Spinal cord (tissue), 10 donors: Measurements from ENCODE around the gene CTDSP2. TPM values are rescaled to one million over a fixed set of nuclear protein-coding genes. Genes with fewer than 3 reads are reported as not detected.

Experiments used
- DNase-seq, 6 donors: peaks; one replicate each; pipeline versions ENCODE4 v3.0.0 to v3.0.0-alpha.2; 2013 to 2015; ENCODE audit warnings: low spot score in 6 of 6, low read depth in 4 of 6
- H3K27ac ChIP-seq: one replicate; pipeline ENCODE4 v1.5.1; 2013; ENCODE audit warnings: low read depth, low read length, control low read depth
- H3K27me3 ChIP-seq: one replicate; pipeline ENCODE4 v1.6.1; 2013; ENCODE audit warnings: low read length; ENCODE audit not compliant: control insufficient read depth, insufficient read depth
- H3K36me3 ChIP-seq: one replicate; pipeline ENCODE4 v1.6.1; 2013; ENCODE audit warnings: low read length; ENCODE audit not compliant: control insufficient read depth, insufficient read depth
- H3K4me1 ChIP-seq: one replicate; pipeline ENCODE4 v1.6.1; 2013; ENCODE audit warnings: low read length; ENCODE audit not compliant: control insufficient read depth, insufficient read depth
- H3K4me3 ChIP-seq: one replicate; pipeline ENCODE4 v1.5.1; 2013; ENCODE audit warnings: low read depth, low read length, control low read depth
- H3K9me3 ChIP-seq: one replicate; pipeline ENCODE4 v1.6.1; 2013; ENCODE audit warnings: low read length; ENCODE audit not compliant: control insufficient read depth, insufficient read depth
- WGBS: methylation state at CpG from one replicate; pipeline ENCODE4 v1.1.5; 2013; ENCODE audit warnings: missing lambda C conversion rate; ENCODE audit not compliant: insufficient coverage; 5-methylcytosine and 5-hydroxymethylcytosine counted together
- polyA plus RNA-seq, 2 donors: library from polyadenylated mRNA; unstranded; fragments of 120-200 nt; gene quantifications; one replicate each; pipeline ENCODE4 v1.2.1, GENCODE V29; 2013; ENCODE audit not compliant: insufficient read length in 2 of 2
- total RNA-seq, 2 donors: library from RNA; depleted of rRNA in 1 of 2; stranded (reverse); fragments of 120-200 nt in 1 of 2; fragments of >200 nt in 1 of 2; gene quantifications; one replicate each; pipeline versions ENCODE4 v1.2.3 to v1.2.4, GENCODE V29; 2013 to 2014
- donor health status: healthy.

The CTDSP2 gene
- total and polyA plus RNA-seq, 4 donors = 42.6 to 111 (median 102) TPM

DNA sequence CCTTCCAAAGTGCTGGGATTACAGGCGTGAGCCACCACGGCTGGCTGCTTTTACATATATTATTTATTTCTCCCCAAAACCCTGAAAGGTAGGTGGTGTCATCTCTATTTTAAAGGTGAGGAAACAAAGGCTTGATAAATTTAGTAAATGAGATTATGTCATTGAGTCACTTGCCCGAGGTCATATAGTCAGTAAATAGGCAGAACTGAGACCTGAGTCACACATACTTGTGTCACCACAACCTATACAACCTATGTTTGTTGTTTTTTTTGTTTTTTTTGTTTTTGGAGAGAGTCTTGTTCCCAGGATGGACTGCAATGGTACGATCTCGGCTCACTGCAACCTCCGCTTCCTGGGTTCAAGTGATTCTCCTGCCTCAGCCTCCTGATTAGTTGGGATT is 51.2 kb downstream of the CTDSP2 start:
- no peaks in the 10 kb centered on the region for H3K9me3 ChIP-seq
- H3K4me3 ChIP-seq = no peak overlapping the region
- 100% methylated on average over 3 of the region's 6 CpGs for whole genome bisulfite sequencing
- no peaks in the 10 kb centered on the region for H3K27me3 ChIP-seq
- H3K4me1 ChIP-seq = no peaks in the 10 kb centered on the region
- H3K36me3 ChIP-seq = peaks cover 42% of the 10 kb centered on the region
- DNase-seq = no peak
- no peak overlapping the region for H3K27ac ChIP-seq

DNA sequence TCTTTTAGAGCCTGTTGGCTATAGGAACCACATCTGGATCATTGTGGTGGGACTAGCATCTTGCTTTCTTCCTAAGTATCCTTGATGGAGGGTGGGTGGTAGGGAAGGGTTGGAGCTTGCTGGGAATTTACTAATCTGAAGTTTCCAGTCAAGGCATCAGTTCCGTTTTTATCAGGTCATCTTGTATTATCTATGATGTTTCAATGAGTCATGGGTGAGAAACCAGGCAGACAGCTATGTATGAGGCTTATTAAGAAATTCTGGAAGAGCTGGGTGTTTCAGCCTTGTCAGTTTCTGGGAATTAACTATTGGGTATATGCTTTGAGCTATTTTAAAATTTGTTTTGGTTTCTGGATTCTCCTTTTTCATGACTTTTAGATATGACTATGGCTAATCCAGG is 52.6 kb downstream of the CTDSP2 start:
- no peak for DNase-seq
- Histone ChIP-seq H3K9me3 (no peaks in the 10 kb centered on the region), H3K36me3 (peaks cover 49% of the 10 kb centered on the region), H3K27me3 (no peaks in the 10 kb centered on the region), H3K27ac (no peak overlapping the region), H3K4me3 (no peak overlapping the region), H3K4me1 (no peaks in the 10 kb centered on the region)
- WGBS = 100% methylated on average over 1 of the region's 1 CpG

DNA sequence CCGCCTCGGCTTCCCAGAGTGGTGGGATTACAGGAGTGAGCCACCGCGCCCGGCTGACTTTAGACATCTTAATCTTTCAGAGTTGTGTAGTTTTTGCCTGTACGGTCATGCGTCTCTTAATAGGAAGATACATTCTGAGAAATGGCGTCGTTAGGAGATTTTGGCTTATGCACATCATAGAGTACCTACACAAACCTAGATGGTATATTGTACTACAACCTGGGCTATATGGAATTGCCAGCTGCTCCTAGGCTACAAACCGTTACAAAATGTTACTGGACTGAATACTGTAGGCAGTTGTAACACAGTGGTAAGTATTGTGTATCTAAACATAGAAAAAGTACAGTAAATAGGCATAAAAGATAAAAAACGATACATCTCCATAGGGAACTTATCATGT is 62.7 kb downstream of the CTDSP2 start:
- no peaks in the 10 kb centered on the region for H3K9me3 ChIP-seq
- H3K4me3 ChIP-seq = no peak overlapping the region
- H3K27me3 ChIP-seq = no peaks in the 10 kb centered on the region
- DNase-seq = no peak
- H3K36me3 ChIP-seq = peaks cover 28% of the 10 kb centered on the region
- H3K27ac ChIP-seq = no peak overlapping the region
- peaks cover 11% of the 10 kb centered on the region for H3K4me1 ChIP-seq
- 85% methylated on average over 2 of the region's 11 CpGs for WGBS

DNA sequence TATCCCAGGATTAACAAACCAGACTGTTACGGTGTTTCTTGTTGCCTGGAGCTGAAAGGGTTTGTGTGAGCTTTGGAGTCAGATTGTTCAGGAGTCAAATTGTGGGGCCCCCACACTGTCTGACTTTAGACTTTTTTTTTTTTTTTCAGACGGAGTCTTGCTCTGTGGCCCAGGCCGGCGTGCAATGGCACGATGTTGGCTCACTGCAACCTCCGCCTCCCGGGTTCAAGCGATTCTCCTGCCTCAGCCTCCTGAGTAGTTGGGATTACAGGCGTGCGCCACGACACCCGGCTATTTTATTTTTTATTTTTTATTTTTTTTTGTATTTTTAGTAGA is 63.1 kb downstream of the CTDSP2 start:
- H3K27me3 ChIP-seq = no peaks in the 10 kb centered on the region
- no peak for DNase-seq
- no peaks in the 10 kb centered on the region for H3K9me3 ChIP-seq
- 84% methylated on average over 8 of the region's 12 CpGs for WGBS
- peaks cover 11% of the 10 kb centered on the region for H3K4me1 ChIP-seq
- no peak overlapping the region for H3K27ac ChIP-seq
- peak overlapping the region; percentile 94 for H3K4me3 ChIP-seq
- peaks cover 24% of the 10 kb centered on the region for H3K36me3 ChIP-seq

DNA sequence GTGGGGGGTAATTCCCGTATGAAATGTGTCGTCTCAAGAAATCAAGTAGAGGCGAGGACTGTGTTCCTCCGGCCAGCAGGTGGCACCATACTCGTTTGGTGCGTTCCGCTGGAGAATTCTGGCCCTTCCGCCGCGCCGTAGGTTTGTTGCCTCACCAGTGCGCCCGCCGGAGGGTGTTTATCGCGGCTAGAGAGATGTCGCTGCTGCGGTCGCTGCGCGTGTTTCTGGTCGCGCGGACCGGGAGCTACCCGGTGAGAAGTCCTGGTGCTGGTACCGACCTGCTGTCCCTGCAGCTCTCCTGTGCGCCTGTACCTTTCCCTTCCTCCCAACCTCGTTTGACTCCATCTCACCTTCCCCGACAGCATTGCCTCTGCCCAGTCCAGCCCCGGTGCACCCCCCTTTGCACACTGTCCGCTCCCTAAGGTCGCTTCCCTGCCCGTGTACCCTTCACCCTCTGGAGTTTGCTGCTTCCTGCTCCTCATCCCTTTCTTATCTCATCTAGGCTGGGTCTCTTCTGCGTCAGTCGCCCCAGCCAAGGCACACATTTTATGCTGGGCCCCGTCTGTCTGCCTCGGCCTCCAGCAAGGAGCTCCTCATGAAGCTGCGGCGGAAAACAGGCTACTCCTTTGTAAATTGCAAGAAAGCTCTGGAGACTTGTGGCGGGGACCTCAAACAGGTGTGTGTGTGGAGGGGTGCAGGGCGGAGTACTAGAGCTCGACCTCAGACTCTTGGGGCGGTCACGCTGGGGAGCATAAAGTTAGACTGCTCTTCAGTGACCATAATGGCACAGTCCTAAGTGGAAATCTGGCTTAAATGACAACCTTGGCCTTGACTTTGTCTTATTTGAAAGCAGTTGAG is 63.7 kb downstream of the CTDSP2 start, which contains the start of gene TSFM:
Gene TSFM, plus strand, starts transcription at position 180 of the 858 bp plus-strand sequence. Its CDS starts 15 bp downstream, at position 195.
- H3K9me3 ChIP-seq = no peaks in the 10 kb centered on the region
- WGBS = under 1% methylated on average over 45 of the region's 45 CpGs
- no peak within 1 kb of the TSS for H3K27ac ChIP-seq
- H3K4me1 ChIP-seq = peaks cover 11% of the 10 kb centered on the region
- peak within 1 kb of the TSS; percentile 94 for H3K4me3 ChIP-seq
- peaks cover 18% of the 10 kb centered on the region for H3K36me3 ChIP-seq
- peak; percentile 87 to 99 (median 96) for DNase-seq
- no peaks in the 10 kb centered on the region for H3K27me3 ChIP-seq

DNA sequence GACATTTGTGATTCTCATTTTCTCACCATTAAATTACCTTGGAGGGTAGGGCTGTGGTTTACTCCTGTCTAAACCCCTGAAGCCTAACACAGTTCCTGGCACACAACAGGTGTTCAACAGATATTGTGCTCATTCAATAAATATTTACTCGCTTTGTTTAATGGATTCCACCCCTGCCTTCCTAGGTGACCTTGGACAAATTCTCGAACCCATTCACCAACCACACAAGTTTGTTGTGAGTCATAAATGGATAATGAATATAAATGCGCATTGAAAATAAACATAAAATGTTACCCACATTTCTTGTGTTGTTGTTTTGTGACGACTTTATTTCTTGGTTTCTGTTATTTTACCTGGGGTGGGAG is 64.3 kb downstream of the CTDSP2 start:
- peak overlapping the region; percentile 94 for H3K4me3 ChIP-seq
- peaks cover 14% of the 10 kb centered on the region for H3K36me3 ChIP-seq
- no peaks in the 10 kb centered on the region for H3K9me3 ChIP-seq
- DNase-seq = no peak
- H3K27ac ChIP-seq = no peak overlapping the region
- peaks cover 11% of the 10 kb centered on the region for H3K4me1 ChIP-seq
- WGBS = no CpG with 5 or more reads among the region's 4 CpGs
- H3K27me3 ChIP-seq = no peaks in the 10 kb centered on the region

- no peak overlapping the region for H3K27ac ChIP-seq
- peaks cover 14% of the 10 kb centered on the region for H3K36me3 ChIP-seq
- 82% methylated on average over 2 of the region's 2 CpGs for WGBS
- H3K4me1 ChIP-seq = peaks cover 11% of the 10 kb centered on the region
- no peaks in the 10 kb centered on the region for H3K9me3 ChIP-seq
- no peaks in the 10 kb centered on the region for H3K27me3 ChIP-seq
- H3K4me3 ChIP-seq = no peak overlapping the region
- no peak for DNase-seq
These were observed 64.7 kb downstream of the CTDSP2 start for GRCh38 chr12:57781801-57782200.

GRCh38 chr12:57781244-57781643 is 65.3 kb downstream of the CTDSP2 start:
- H3K27ac ChIP-seq = no peak overlapping the region
- H3K4me1 ChIP-seq = peaks cover 11% of the 10 kb centered on the region
- 92% methylated on average over 1 of the region's 3 CpGs for WGBS
- no peaks in the 10 kb centered on the region for H3K9me3 ChIP-seq
- peaks cover 11% of the 10 kb centered on the region for H3K36me3 ChIP-seq
- no peak overlapping the region for H3K4me3 ChIP-seq
- no peaks in the 10 kb centered on the region for H3K27me3 ChIP-seq
- DNase-seq = no peak

DNA sequence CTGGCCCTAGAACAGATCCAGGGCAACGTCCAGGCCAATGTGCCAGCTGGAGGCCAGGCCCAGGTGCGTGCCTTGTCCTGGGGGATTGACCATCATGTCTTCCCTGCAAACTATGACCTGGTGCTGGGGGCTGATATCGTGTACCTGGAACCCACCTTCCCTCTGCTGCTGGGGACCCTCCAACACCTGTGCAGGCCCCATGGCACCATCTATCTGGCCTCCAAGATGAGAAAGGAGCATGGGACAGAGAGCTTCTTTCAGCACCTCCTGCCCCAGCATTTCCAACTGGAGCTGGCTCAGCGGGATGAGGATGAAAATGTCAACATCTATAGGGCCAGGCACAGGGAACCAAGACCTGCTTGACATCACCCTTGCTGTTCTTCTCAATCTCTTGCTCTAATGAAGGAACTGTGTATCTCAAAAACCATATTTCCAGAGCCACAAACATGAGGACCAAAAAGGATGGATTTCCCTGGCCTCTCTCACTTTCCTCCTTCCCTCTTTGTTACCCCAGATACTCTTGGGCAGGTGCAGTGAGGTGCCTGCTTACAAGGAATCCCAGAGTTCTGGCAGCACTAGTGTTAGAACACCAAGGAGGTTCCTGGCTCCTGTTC is 66.1 kb downstream of the CTDSP2 start:
- Histone ChIP-seq H3K9me3 (no peaks in the 10 kb centered on the region), H3K36me3 (peaks cover 10% of the 10 kb centered on the region)
- WGBS = 85% methylated on average over 4 of the region's 4 CpGs

GRCh38 chr12:57779736-57780135 is 66.8 kb downstream of the CTDSP2 start:
- H3K27ac ChIP-seq = no peak overlapping the region
- H3K9me3 ChIP-seq = no peaks in the 10 kb centered on the region
- WGBS = 67% methylated on average over 1 of the region's 1 CpG
- peaks cover 11% of the 10 kb centered on the region for H3K4me1 ChIP-seq
- no peak for DNase-seq
- peaks cover 13% of the 10 kb centered on the region for H3K36me3 ChIP-seq
- no peaks in the 10 kb centered on the region for H3K27me3 ChIP-seq
- no peak overlapping the region for H3K4me3 ChIP-seq

More for the DNA sequence above, 66.1 kb downstream of the CTDSP2 start:
- H3K4me3 ChIP-seq = no peak overlapping the region
- DNase-seq = no peak
- no peaks in the 10 kb centered on the region for H3K27me3 ChIP-seq
- H3K27ac ChIP-seq = no peak overlapping the region
- peaks cover 11% of the 10 kb centered on the region for H3K4me1 ChIP-seq
